ENCODE results near the gene POLR2J3.
"Not testable (repeated sequence)": the region's sequence is repeated elsewhere in the genome, so short reads cannot be mapped to it uniquely, and the experiment has no call there.

GRCh38 chr7:102609734-102610133 is 37.4 kb upstream of the POLR2J3 start:
- TF ChIP-seq CTCF (conservative IDR thresholded peaks at IDR 0.05; ENCODE audit: low read depth, low read length); POLR2A (IDR thresholded peaks at IDR 0.05; ENCODE audit: low read depth, low read length): not testable (repeated sequence)
